Measurements from ENCODE around the gene PPIE.

- TF ChIP-seq POLR2A (IDR thresholded peaks at IDR 0.05) = no peak
- no peak for TF ChIP-seq CTCF (IDR thresholded peaks at IDR 0.05 in 8 of 11, conservative IDR thresholded peaks at IDR 0.05 in 3 of 11)
These were observed 6.5 kb downstream of the PPIE start for GRCh38 chr1:39745016-39745670.

All from spleen (tissue), 7 donors.